SK-N-SH treated with all-trans-retinoic acid at 6 μM for 48 hours (cell line): ENCODE results near the gene FRRS1.

Experiments
- OSR1 ChIP-seq: fragments of 250-450 bp; sonication (Bioruptor Pico); IDR thresholded peaks from 2 replicates; pipeline ENCODE4 v1.8.0; 2022; ENCODE audit warnings: moderate library complexity, mild to moderate bottlenecking, inconsistent platforms
- PPARA ChIP-seq: fragments of 250-450 bp; sonication (Bioruptor Pico); IDR thresholded peaks from 2 replicates; pipeline ENCODE4 v1.5.0; 2020; ENCODE audit warnings: mild to moderate bottlenecking, borderline replicate concordance
- RARB ChIP-seq: fragments of 250-450 bp; sonication (Bioruptor Pico); IDR thresholded peaks from 2 replicates; pipeline ENCODE4 v1.8.0; 2021; ENCODE audit warnings: mild to moderate bottlenecking, moderate library complexity
- ZFP30 ChIP-seq: fragments of 450-650 bp; formaldehyde crosslinking; IDR thresholded peaks from 2 replicates; pipeline ENCODE4 v1.5.0; 2022; ENCODE audit warnings: mild to moderate bottlenecking, moderate library complexity
- TF ChIP-seq, protein P1 (sequence below): fragments of 250-450 bp; sonication (Bioruptor Pico); IDR thresholded peaks from 2 replicates; pipeline ENCODE4 v1.8.0; 2020; ENCODE audit warnings: mild to moderate bottlenecking, moderate library complexity, borderline replicate concordance
- TF ChIP-seq, protein P2 (sequence below): fragments of 250-450 bp; sonication (Bioruptor Pico); IDR thresholded peaks from 2 replicates; pipeline ENCODE4 v1.5.1; 2021; ENCODE audit warnings: mild to moderate bottlenecking, moderate library complexity

DNA sequence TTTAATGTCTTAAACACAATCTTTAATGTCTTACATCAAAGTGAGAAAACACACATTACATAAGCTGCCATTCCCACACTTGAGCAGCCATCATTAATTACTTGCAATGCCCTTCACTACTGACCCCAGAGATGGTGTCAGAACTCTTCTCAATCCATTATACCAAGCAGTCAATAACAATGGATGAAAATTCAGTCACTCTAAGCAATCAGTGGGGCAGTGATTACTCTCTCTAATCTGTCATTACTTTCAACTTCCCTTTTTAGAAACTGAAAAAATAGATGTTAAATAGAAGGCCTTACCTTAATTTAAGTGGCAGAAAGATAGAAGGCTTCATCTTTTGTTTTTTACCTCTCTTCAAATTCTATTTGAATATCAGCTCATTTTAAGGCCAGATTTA, 9.7 kb upstream of the FRRS1 start:
- TF ChIP-seq RARB (CRISPR knock-in tag), result no peak
- no peak for TF ChIP-seq ZFP30 (CRISPR knock-in tag)
- TF ChIP-seq, protein P1, sequence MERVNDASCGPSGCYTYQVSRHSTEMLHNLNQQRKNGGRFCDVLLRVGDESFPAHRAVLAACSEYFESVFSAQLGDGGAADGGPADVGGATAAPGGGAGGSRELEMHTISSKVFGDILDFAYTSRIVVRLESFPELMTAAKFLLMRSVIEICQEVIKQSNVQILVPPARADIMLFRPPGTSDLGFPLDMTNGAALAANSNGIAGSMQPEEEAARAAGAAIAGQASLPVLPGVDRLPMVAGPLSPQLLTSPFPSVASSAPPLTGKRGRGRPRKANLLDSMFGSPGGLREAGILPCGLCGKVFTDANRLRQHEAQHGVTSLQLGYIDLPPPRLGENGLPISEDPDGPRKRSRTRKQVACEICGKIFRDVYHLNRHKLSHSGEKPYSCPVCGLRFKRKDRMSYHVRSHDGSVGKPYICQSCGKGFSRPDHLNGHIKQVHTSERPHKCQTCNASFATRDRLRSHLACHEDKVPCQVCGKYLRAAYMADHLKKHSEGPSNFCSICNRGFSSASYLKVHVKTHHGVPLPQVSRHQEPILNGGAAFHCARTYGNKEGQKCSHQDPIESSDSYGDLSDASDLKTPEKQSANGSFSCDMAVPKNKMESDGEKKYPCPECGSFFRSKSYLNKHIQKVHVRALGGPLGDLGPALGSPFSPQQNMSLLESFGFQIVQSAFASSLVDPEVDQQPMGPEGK (CRISPR knock-in tag), result no peak
- no peak for TF ChIP-seq PPARA
- no peak for TF ChIP-seq OSR1 (CRISPR knock-in tag)
- TF ChIP-seq, protein P2, sequence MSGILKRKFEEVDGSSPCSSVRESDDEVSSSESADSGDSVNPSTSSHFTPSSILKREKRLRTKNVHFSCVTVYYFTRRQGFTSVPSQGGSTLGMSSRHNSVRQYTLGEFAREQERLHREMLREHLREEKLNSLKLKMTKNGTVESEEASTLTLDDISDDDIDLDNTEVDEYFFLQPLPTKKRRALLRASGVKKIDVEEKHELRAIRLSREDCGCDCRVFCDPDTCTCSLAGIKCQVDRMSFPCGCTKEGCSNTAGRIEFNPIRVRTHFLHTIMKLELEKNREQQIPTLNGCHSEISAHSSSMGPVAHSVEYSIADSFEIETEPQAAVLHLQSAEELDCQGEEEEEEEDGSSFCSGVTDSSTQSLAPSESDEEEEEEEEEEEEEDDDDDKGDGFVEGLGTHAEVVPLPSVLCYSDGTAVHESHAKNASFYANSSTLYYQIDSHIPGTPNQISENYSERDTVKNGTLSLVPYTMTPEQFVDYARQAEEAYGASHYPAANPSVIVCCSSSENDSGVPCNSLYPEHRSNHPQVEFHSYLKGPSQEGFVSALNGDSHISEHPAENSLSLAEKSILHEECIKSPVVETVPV (CRISPR knock-in tag), result no peak
